Measurements from ENCODE around the gene GGT1.
"Not testable (repeated sequence)": the region's sequence is repeated elsewhere in the genome, so short reads cannot be mapped to it uniquely, and the experiment has no call there.

The GGT1 gene

DNA sequence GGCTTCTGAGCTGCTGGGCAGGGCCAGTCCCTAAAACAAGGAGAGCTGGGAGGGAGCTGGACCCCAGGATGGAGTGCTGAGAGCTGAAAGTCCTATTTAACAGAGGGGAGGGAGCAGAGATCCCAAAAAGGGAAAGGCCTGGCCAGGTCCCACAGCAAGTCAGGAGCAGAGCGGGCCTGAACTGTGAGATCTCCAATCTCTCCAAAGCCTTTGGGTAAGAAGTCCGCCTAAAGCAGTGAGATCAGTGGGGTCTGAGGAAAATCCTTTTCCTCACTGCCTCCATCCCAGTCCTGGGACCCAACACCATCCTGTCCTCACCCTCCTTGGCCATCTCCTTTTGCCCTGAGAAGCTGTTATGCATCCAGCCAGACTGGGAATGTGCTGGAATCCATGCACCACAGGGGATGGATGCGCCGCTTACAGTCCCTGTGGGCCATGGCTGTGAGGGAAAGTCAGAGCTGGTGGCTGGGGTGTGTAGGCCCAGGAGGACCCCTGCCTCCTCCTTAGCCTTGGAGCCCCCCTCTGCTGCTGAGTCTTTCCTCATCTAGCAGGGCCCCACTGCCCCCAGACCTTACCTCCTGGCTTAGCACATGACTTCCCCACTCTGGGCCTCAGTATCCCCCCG is 18.7 kb upstream of the GGT1 start:
- DNase-seq (ENCODE audit: low read depth) = no peak

DNA sequence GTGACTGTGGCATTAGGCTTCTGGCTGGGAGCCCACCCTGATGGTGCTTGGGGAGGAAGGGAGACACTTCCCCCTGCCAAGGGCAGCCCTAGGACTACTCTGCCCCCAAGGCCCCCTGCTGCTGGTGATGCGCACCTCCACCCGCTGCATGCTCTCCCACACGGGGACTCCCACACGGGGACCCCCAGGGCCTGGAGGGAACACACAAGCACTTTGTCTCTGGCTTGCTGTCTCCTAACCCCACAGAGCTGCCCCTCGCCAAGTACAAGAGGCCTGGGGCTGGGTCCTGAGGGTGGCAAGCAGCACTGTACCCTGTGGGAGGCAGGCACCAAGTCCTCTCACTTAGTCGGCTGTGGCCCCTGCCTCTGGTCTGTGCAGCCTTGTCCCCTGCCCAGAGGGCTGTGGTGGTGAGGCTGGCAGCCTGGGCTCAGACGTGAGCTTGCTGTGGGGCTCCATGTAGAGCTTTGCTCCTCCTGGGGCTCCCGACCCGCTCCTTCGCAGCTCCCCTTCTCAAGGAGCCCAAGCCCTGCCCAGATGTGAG is 18.1 kb upstream of the GGT1 start:
- no peak for DNase-seq (ENCODE audit: low read depth)

DNA sequence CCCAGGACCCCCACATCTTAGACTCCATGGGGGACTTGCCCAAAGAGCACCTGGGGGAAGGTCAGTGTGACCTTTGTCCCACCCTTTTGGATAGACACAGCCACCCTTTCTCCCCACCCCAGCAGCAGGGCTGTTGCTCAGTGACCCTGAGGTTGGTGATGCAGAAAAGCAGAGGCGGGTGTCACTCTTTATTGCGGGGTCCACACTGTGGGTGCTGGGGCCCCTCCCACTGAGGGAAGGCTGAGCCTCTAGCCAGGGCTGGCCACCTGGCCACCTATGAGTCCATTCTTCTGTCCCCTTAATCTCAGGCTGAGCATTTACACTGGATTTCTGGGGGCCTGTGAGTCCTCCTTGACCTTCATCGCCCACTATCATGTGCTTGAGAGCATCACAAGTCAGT is 17.5 kb upstream of the GGT1 start:
- no peak for DNase-seq (ENCODE audit: low read depth)

DNA sequence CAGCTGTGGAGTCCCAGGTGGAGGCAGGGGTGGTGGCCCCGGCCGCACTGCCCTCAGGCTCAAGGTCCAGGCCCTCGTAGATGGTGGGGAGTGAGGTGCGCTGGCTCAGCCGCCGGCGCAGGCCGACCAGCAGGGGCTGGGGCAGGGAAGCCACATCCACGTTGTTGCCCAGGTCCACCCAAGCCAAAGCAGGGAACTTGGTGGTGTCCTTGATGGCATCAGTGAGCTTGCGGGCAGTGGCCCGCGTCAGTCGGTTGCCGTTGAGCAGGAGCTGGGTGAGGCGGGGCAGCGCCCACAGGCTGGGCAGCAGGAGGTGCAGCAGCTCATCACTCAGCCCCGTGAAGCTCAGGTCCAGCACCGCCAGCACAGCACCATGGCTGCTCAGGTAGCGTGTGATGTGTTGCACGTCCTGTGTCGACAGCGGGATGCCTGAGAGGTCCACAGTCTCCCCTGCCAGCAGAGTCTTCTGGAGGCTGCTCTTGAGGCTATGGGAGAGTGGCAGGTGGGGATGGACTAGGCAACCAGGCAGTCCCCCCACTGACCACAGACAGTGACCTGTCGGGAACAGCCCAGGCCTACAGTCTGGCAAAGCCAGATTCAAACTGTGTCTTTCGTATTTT is 17.0 kb upstream of the GGT1 start:
- DNase-seq (ENCODE audit: low read depth) = no peak

- no peak for DNase-seq (ENCODE audit: low read depth)
Measured at GRCh38 chr22:24587251-24587650, 15.7 kb upstream of the GGT1 start.

GRCh38 chr22:24587948-24588347 is 15.0 kb upstream of the GGT1 start:
- no peak for DNase-seq (ENCODE audit: low read depth)

- no peak for DNase-seq (ENCODE audit: low read depth)
Measured at GRCh38 chr22:24588381-24588756, 14.6 kb upstream of the GGT1 start.

GRCh38 chr22:24588757-24589481 is 14.1 kb upstream of the GGT1 start:
- no peak for DNase-seq (ENCODE audit: low read depth)

DNA sequence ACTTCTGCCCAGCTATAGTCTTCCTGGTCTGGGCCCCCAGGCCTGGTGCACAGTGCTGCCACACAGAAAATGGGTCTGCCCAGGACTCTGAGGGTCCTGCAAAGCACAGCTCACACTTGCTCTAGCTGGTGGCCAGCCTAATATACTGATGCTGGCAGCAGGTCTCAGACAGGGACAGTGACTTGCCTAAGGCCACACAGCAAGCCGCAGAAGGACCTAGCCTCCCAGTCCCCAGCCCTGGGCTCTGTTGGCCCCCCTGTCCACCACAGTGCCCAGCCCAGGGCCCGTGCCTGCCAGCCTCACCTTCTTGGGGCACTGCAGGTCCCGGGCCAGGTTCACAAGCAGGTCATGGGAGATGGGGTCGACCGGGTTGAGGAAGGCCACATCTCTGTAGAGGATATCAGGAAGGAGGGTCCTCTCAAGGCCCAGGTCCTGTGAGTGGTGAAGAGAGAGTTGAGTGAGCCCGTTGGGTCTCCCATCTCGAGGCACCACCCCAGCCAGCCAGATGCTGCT is 13.4 kb upstream of the GGT1 start:
- DNase-seq (ENCODE audit: low read depth) = no peak

DNA sequence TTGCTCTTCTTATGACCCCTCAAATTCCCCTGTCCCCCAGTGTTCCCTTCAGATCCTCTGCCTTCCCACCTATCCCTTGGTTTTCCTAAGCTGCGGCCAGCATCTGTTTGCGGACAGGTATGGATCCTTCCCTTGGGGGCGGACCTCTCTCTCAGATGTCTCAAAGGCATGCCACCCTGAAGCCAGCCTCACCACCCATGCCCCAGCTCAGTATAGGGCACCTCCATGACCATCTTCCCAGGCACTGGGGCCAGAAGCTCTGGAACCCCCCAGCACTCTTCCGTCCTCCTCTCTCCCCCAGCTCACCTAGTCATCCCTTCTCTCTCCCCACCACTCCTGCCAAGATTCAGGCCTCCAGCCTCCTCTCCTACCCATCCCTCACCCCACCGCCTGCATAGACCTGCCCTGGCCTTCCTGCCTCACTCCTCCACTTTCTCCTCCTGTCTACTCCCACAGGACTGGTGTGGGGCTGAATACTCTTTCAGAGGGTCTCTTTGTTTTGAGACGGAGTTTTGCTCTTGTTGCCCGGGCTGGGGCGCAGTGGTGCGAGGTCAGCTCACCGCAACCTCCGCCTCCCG is 12.3 kb upstream of the GGT1 start:
- DNase-seq (ENCODE audit: low read depth) = no peak

GRCh38 chr22:24591286-24591830 is 11.6 kb upstream of the GGT1 start:
- no peak for DNase-seq (ENCODE audit: low read depth)

DNA sequence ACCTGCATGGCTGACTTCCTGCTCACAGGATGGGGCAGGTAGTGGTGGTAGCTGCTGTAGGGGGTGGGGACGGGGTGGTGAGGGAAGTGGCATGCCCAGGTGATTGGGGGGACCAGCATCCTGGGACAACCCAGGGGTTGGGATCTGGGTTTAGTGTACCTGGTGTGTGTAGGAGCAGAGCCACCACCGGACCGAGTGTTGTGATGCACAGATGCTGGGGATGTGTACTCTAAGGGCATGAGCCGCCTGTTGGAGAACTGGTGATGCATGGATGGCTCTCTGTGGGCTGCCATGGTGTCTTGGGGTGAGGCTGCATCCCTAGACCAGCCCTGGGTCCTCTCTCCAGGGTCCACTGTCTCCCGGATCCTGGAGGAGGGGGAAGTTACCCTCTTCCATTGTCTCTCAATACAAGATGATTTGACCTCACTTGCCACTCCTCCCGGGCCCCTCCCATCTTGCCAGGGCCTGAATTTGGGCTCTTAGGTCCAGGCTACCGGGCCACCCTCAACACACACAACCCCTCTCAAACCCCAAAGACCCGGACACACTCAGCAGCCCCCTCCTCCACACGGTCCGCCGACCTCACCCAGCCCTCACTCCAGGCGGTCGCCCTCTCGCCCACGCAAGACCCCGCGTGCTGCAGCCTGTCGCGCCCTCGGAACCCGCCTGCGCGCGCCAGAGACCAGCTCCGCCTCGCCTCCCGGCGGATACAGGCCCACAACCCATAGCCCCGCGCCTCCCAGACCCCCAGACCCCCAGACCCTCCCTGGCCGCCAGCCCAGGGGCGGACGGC is 10.7 kb upstream of the GGT1 start:
- DNase-seq (ENCODE audit: low read depth) = no peak

DNA sequence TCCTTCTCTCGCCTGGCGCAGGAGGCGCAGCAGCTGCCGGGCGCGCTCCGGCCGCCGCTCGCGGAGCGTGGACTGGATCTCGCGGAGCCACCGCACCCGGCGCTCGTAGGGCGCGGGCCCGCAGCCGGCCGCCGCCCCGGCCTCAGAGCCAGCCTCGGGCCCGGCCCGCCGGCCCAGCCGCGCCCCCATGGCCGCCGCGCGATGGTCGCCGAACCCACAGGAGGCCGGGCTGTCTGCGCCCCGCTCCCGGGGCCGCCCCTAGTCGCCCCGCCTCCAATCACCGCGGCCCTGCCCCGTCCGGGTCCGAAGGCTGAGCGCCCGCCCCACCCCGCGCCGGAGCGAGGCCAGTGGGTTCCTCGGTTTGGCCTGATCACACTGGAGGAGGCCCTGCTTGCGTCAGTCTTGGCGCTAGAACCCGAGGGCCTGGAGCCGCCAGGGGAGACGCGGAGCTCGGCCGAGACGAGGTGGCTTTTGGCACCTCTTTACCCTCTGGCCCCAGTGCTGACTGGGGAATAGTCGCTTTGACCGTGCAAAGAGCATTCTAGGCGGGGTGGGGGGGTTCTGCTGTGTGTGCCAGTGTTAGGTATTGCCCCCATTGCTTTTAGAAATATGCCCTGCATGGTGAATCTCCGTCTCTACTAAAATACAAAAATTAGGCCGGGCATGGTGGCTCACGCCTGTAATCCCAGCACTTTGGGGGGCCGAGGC is 10.0 kb upstream of the GGT1 start, which contains the start of gene LRRC75B:
Gene LRRC75B, minus strand, starts transcription at position 223 of the 708 bp plus-strand sequence. Its CDS starts 34 bp downstream, at position 189.
- DNase-seq (ENCODE audit: low read depth) = no peak

- not testable (repeated sequence) for DNase-seq (ENCODE audit: low read depth)
Measured at GRCh38 chr22:24593559-24593835, 9.5 kb upstream of the GGT1 start.

DNA sequence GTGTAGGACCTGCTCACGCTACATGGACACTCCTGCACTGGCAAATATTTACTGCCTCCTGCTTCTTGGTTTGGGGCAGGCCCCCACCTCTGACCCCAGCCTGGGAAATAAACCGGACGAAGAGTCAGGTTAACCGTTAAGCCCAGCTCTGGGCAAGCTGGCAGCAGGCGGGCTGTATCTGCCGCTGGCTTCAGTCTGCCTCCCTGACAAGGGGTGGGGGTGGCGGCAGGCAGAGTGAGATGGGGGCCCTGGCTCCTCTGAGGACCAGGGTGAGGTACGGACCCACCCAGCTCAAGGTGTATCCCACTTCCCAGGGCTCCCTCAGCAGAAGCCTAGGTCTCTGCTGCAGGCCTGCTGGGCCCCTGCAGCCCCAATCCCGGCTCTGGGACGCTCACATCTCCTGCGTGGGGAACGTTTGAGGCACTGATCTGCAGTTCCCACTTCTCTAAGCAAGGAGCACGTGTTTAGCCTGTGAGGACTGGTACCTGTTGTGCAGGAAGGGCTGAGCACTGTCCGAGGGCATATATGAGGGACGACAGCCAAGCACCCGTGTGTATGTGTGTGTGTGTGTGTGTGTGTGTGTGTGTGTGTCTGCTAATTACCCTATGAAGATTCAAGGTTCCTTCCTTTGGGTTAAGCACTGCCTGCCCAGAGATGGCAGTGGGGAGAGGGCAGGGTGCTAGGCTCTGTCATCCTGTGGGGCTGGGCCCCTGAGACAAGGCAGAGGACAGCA is 9.0 kb upstream of the GGT1 start:
- DNase-seq (ENCODE audit: low read depth) = no peak

- DNase-seq (ENCODE audit: low read depth) = no peak
Measured at GRCh38 chr22:24594569-24595120, 8.3 kb upstream of the GGT1 start.

GRCh38 chr22:24595228-24595627 is 7.8 kb upstream of the GGT1 start:
- DNase-seq (ENCODE audit: low read depth) = no peak

DNA sequence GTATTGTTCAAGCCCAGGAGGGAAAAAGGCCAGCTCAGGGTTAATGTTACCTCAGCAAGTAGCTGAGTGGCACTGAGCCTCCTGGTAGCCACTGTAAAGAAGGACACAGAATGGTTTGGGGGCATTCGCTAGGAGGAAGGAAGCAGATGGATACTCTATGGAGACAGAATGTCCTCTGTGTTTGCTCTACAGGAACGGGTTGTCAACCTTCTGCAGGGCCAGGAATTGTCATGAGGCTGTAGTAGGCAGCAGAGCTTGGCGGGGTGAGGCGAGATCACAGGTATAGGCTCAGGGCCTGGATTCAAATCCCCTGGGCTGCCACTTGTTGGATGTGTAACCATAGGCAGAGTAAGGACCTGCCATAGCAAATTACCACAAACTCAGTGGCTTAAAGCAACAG is 7.1 kb upstream of the GGT1 start:
- no peak for DNase-seq (ENCODE audit: low read depth)

- not testable (repeated sequence) for DNase-seq (ENCODE audit: low read depth)
Measured at GRCh38 chr22:24597076-24597475, 5.9 kb upstream of the GGT1 start.

DNA sequence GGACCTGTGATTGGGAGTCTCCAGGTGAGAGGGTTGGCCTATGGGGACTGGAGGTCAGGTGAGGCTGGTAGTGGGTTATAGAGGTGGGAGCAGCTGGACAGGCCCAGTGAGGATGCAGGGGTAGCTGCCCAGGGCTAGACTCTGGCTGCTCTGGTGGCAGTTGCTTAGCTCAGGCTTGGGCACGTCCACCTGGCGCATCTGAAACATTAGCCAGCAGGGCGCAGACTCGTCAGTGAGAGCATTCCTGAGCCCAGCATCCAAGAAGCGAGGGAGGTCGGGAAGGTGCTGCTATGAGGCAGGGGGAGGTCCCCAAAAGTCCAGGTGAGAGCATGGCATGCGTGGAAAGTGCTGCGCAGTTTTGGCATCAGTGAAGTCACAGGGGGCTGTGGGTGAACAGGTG is 3.5 kb upstream of the GGT1 start:
- no peak for DNase-seq (ENCODE audit: low read depth)

Data from activated T-helper 9 cell treated with anti-CD3 and anti-CD28 coated beads, Interleukin-2, amount 50 U/mL, for 16 hours (primary cell).